HG03139 (cell line): Measurements from ENCODE around the gene LSM4.

Source experiments
- ATAC-seq: cut with Tn5 transposase; IDR thresholded peaks from one replicate; pipeline ENCODE4 v1.9.1; 2021; ENCODE audit not compliant: unreplicated experiment

LSM4 gene

GRCh38 chr19:18292810-18293641 is 29.9 kb downstream of the LSM4 start:
- no peak for ATAC-seq

DNA sequence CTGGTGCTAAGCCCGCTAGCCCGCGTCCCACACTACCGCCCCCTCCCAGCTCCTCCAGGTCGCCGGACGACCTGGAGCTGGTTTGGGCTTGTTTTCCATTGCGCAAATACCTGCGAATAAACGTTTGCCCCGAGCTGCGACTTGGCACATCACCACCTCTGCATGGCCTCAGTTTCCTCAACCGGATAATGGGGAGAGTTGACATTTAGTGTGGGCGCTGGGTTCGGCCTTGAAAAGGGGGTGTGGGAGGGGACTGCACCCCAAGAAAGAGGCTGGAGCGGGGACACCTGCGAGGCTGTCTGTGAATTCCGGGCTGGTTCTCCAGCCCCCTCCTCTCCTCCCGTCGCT is 30.4 kb downstream of the LSM4 start:
- no peak for ATAC-seq

DNA sequence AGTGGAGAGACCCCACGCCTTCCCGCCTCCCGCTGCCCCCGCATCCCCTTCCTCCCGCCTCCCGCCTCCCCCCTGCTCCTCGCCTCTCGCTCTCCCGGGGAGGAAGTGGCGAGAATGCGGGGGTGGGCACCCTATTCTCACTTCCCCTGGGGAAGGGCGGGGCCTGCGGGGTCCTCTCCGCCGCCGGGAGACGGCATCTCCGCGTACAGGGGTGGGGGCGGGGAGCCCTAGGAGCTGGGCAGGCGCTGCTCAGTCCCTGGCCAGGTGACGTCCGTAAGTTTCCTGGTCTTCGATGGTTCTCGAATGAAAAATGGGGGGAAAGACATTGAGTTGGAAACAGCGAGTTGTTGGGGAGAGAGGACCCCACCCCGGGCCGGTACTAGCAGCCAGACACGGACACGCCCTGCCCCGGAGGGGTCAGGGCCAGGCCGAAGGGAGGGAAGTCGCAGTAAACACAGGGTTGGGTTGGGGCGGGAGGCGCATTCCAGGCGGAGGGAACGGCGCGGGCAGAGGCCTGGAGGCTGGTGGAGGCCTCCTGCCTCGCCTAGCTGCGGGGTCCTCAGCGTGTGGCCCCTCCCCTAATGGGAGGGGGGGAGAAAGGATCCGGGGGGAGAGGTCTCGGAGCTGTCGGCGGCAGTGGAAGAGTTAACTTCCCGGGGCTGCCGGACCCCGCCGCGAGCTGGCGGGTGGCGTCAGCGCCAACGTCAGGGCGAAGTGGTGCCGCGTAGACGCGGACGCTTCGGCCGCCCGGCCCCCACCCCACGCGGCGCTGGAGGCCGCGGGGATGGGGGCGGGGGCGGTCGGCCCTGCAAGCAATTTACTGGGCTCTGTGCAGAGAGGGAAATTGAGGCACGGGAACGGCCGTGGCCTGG is 31.1 kb downstream of the LSM4 start:
- peak; percentile 35 for ATAC-seq

DNA sequence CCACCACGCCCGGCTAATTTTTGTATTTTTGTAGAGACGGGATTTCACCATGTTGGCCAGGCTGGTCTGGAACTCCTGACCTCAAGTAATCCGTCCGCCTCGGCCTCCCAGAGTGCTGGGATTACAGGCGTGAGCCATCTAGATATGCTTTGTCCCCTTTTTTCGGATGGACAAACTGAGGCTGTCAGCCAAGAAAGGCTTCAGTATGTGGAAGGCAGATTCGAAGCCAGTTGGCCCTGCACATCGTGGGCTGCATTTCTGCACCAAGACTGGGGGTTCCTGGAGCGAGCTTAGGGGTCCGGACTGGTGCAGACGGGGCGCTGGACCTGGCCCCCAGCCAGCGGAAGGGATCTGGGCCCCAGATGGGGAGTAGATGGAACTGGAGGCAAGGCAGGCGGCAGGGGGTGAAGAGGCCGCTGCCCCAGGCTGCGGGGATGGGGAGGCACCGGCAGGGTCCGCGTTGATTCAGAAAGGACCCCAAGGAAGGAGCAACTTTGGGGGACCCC is 31.8 kb downstream of the LSM4 start:
- no peak for ATAC-seq

- ATAC-seq, result no peak
These were observed 32.4 kb downstream of the LSM4 start for GRCh38 chr19:18290302-18291018.

DNA sequence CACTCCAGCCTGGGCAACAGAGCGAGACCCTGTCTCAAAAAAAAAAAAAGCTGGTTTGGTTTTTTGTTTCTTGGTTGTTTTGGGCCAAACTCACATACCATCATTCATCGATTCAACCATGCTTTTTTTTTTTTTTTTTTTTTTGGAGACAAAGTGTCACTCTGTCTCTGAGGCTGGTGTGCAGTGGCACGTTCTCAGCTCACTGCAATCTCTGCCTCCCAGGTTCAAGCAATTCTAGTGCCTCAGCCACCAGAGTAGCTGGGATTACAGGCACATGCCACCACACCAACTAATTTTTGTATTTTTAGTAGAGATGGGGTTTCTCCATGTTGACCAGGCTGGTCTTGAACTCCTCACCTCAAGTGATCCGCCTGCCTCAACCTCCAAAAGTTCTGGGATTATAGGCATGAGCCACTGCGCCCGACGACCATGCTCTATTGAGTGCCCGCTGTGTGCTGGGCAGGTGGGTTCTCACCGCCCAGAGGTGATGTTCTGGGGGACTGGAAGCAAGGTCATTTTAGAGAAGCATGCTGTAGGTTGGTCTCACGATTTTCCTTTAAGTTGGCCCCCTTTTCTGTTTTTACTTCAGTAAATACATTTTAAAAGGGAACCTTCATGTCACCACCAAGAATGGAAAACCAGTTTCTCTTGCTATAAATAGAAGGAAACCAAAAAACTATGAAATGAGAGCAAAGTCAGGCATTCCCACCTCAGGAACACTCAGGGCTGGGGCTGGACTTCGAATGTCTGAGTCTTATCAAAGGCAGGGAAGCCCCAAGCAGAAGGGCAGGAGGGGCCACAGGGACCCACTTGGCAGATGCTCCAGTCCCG is 33.2 kb downstream of the LSM4 start:
- no peak for ATAC-seq

DNA sequence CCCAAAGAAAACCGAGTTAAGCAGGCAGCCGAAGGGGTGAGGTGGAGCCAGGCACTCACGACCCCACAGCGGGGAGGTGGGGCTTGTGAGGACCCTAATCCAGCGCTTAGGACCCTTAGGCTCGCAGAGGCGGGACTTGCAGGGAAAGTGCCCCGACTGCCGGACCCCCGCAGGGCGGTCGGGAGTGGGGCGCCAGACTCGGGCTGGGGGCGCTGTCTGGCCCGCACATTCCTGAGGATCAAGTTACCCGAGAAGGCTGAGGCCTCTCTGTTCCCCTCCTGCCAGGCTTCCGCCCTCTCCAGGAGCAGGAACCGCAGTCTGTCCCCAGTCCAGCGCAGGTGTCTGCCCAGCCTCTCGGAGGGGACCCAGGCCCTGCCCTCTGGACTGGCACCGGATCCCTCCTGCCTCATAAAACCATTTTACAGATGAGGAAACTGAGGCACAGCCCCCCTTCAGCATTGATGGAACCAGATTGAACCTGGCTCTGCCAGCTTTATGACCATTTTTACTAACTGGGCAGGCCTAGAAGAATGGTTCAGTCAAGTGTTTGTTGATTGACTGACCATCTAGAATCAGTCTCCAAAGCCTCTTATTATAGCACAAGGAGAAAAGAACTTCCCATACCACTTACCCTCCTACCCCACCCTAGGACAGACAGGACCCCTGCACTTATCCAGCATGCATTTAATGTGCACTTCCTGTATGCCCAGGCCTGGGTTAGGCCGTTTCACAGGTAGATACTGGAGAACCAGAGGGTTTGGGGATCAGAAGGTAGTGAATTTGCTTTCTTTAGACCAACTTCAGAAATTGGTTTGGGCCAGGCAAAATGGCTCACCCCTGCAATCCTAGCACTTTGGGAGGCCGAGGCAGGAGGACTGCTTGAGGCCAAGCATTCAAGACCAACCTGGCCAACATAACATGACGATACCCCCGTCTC is 34.8 kb downstream of the LSM4 start:
- ATAC-seq, result no peak

- no peak for ATAC-seq
These were observed 35.8 kb downstream of the LSM4 start for GRCh38 chr19:18286973-18287635.

- no peak for ATAC-seq
These were observed 38.0 kb downstream of the LSM4 start for GRCh38 chr19:18284712-18285360.

- no peak for ATAC-seq
These were observed 39.5 kb downstream of the LSM4 start for GRCh38 chr19:18283338-18283737.

DNA sequence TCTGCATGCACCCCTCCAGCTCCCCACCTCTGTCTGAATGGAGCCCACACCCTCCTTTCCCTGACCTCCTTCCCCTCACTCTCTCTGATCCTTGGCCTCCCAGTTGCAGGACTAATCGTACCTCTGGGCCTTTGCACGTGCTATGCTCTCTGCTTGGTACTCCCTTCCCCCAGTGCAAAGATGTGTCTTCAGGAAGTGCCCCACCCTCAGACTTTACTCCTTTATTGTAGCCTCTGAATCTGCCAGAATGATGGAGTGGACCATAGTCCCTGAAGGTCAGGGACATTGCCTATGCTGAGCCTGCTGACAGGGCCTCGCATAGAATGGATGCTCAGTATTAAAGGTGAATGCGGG is 40.1 kb downstream of the LSM4 start:
- no peak for ATAC-seq

- ATAC-seq, result no peak
These were observed 40.7 kb downstream of the LSM4 start for GRCh38 chr19:18282021-18282787.

- ATAC-seq, result peak; percentile 51
These were observed 41.5 kb downstream of the LSM4 start, which contains the start of gene JUND for GRCh38 chr19:18281082-18282020. JUND (minus strand) TSS chr19:18281622; CDS start chr19:18281484, 138 bp downstream.

- ATAC-seq, result peak; percentile 12
These were observed 42.4 kb downstream of the LSM4 start for GRCh38 chr19:18280247-18281081.

DNA sequence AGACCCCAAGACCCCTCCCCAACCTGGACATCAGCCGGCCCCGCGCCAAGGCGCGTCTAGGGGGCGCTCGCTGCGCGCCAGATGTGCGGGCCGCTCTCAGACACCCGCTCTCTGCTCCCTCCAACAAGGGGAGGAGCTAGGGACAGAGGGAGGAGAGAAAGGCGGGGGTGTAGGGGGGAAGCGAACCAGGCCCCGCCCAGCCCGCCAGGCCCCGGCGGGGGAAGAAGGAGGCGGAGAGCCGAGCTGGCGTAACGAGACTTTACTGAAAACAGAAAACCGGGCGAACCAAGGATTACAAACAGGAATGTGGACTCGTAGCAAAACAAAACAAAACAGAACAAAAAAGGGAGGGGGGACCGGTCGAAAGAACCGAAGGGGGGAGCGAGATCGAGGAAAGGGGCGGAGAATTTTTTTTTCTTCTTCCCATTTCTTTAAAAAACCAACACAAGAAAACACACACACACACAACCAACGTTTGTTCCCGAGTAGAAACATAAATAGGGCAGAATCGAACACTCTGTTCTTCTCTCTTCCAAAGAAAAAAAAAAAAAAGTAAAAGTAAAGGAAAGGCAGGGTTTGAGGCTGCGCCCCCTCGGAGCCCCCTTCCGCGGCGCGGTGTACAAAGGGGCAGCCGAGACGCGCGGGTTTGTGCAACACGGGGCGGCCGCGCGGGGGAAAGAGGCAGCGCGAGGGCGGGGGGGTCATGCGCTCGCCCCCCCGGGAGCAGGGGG is 43.2 kb downstream of the LSM4 start:
- no peak for ATAC-seq
